Naive thymus-derived CD8-positive, alpha-beta T cell (primary cell): ENCODE data around the gene SERPINA12. TPM values are rescaled to one million over a fixed set of nuclear protein-coding genes. Genes with fewer than 3 reads are reported as not detected.

Experiments used
- polyA plus RNA-seq, 3 donors: library from polyadenylated mRNA; unstranded; fragments of 300-500 nt; fragmentation: Illumina TruSeq; gene quantifications; one replicate each; pipeline ENCODE4 v1.2.3, GENCODE V29; 2021
- total RNA-seq, 8 experiments: library from RNA in 2 of 8; stranded (reverse) in 2 of 8; gene quantifications; one replicate each; pipeline ENCODE4 v1.2.3 and lab custom pipeline; 2021 to 2026

The SERPINA12 gene
- total and polyA plus RNA-seq, 5 experiments from 2014 or later, result not detected

Other genes starting within 250 kb of the SERPINA12 start
- not detected for gene SERPINA10, start 216.2 kb downstream of the SERPINA12 start, total RNA-seq
- not detected for gene SERPINA10, start 216.2 kb downstream of the SERPINA12 start, polyA plus RNA-seq
- gene SERPINA6, start 186.1 kb downstream of the SERPINA12 start, total RNA-seq, result not detected
- gene SERPINA6, start 186.1 kb downstream of the SERPINA12 start, polyA plus RNA-seq, result not detected
- not detected for gene SERPINA2, start 142.8 kb downstream of the SERPINA12 start, total RNA-seq
- gene SERPINA2, start 142.8 kb downstream of the SERPINA12 start, polyA plus RNA-seq, result not detected
- not detected for gene SERPINA1, start 120.9 kb downstream of the SERPINA12 start, total RNA-seq
- gene SERPINA1, start 120.9 kb downstream of the SERPINA12 start, polyA plus RNA-seq, result 1 to 10 TPM in 1 of 3 donors, under 1 TPM in 1, not detected in 1; 0.64 to 1.6 TPM
- not detected for gene SERPINA11, start 56.7 kb downstream of the SERPINA12 start, total RNA-seq
- gene SERPINA11, start 56.7 kb downstream of the SERPINA12 start, polyA plus RNA-seq, result not detected
- not detected for gene SERPINA9, start 33.3 kb downstream of the SERPINA12 start, total RNA-seq
- not detected for gene SERPINA9, start 33.3 kb downstream of the SERPINA12 start, polyA plus RNA-seq
- not detected for gene SERPINA4, start 52.0 kb upstream of the SERPINA12 start, total RNA-seq
- gene SERPINA4, start 52.0 kb upstream of the SERPINA12 start, polyA plus RNA-seq, result not detected
- not detected for gene SERPINA5, start 72.0 kb upstream of the SERPINA12 start, total RNA-seq
- not detected for gene SERPINA5, start 72.0 kb upstream of the SERPINA12 start, polyA plus RNA-seq
- gene SERPINA3, start 102.9 kb upstream of the SERPINA12 start, total RNA-seq, result not detected
- not detected for gene SERPINA3, start 102.9 kb upstream of the SERPINA12 start, polyA plus RNA-seq